Vagina (tissue), 2 donors: Measurements from ENCODE around the gene FOXA2. TPM values are rescaled to one million over a fixed set of nuclear protein-coding genes. Genes with fewer than 3 reads are reported as not detected.

ENCODE experiments used
- DNase-seq, 2 donors: peaks; one replicate each; pipeline ENCODE4 v3.0.0-alpha.2; 2017; ENCODE audit errors: extremely low spot score in 2 of 2
- H3K27ac ChIP-seq: fragments of 200-600 bp; sonication (generic); one replicate; pipeline ENCODE4 v1.5.1; 2019
- H3K27me3 ChIP-seq: fragments of 200-600 bp; sonication (generic); one replicate; pipeline ENCODE4 v1.5.1; 2019
- H3K36me3 ChIP-seq, 2 donors: fragments of 200-600 bp; sonication (generic); one replicate each; pipeline ENCODE4 v1.5.1; 2017 to 2019
- H3K4me1 ChIP-seq: fragments of 200-600 bp; sonication (generic); one replicate; pipeline ENCODE4 v1.5.1; 2019
- H3K4me3 ChIP-seq, 2 donors: fragments of 200-600 bp; sonication (generic); 1 replicate in 1 of 2; 2 replicates in 1 of 2; pipeline ENCODE4 v1.5.1; 2016 to 2019
- H3K9me3 ChIP-seq: fragments of 200-600 bp; sonication (generic); one replicate; pipeline ENCODE4 v1.5.1; 2019
- CTCF ChIP-seq, 3 experiments: fragments of 450-650 bp in 2 of 3; fragments of 200-600 bp in 1 of 3; sonication (generic) in 1 of 3; IDR thresholded peaks; one replicate each; pipeline ENCODE4 v1.5.1; 2017 to 2019; ENCODE audit warnings: antibody characterized with exemption in 3 of 3, mild to moderate bottlenecking in 2 of 3, moderate library complexity in 2 of 3
- POLR2A ChIP-seq, 2 donors: fragments of 450-650 bp; IDR thresholded peaks; one replicate each; pipeline ENCODE4 v1.6.1; 2017; ENCODE audit warnings: antibody characterized with exemption in 2 of 2, mild to moderate bottlenecking in 2 of 2, moderate library complexity in 2 of 2
- POLR2AphosphoS5 ChIP-seq, 2 donors: sonication (generic); formaldehyde crosslinking; IDR thresholded peaks; one replicate each; pipeline ENCODE4 v1.9.0; 2017; ENCODE audit warnings: antibody characterized with exemption in 2 of 2, mild to moderate bottlenecking in 2 of 2, low read depth in 1 of 2; ENCODE audit not compliant: insufficient read depth in 1 of 2
- intact Hi-C: fragments of 100-400 bp; cut with DNase I; formaldehyde crosslinking; loops from one replicate; pipeline ENCODE4 v1.15.1; 2023
- total RNA-seq: library from RNA; depleted of rRNA; stranded (reverse); fragments of >200 nt; gene quantifications from one replicate; pipeline ENCODE4 v1.2.3, GENCODE V29; 2016

The FOXA2 gene
- total RNA-seq, 1 donor from 2014 or later, result not detected

DNA sequence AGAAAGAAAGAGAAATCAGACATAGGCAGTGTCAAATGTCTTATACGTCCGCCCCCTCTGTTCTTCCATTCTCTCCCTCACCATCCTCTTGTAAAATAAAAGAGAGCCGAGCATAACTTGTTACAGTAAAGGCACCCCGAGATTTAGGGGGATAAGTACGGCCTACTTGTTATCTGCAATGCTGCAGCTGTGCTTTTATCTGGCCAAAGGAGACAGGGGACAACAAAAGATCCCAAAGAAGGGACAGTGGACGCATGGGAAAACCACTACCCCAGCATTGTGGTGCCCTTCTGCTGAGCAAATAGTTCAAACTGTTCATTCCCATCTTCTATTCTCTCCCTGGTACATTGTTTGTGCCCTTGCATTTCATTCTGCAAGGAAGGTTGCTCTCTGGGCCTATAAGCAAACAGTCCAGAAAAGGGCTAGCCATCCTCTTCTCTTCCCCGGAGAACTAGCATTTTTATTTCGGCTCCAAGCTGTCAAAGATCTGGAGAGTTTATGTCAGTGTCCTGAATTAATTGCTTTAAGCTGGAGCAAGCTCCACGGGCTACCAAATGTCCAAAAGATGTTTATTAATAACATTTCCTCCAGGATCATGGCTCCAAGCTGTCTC, 22.3 kb downstream of the FOXA2 start:
- no peak for DNase-seq
- Histone ChIP-seq H3K27me3 (no peaks in the 10 kb centered on the region), H3K9me3 (no peaks in the 10 kb centered on the region), H3K4me1 (no peaks in the 10 kb centered on the region), H3K27ac (no peak overlapping the region), H3K36me3 (no peaks in the 10 kb centered on the region), H3K4me3 (no peak overlapping the region)
- intact Hi-C loops, result no loop called here
- TF ChIP-seq POLR2A (IDR thresholded peaks at IDR 0.05), result no peak
- no peak for TF ChIP-seq CTCF (IDR thresholded peaks at IDR 0.05)
- TF ChIP-seq POLR2AphosphoS5 (IDR thresholded peaks at IDR 0.05; ENCODE audit: insufficient read depth in 1 of 2, low read depth in 1 of 2), result no peak

DNA sequence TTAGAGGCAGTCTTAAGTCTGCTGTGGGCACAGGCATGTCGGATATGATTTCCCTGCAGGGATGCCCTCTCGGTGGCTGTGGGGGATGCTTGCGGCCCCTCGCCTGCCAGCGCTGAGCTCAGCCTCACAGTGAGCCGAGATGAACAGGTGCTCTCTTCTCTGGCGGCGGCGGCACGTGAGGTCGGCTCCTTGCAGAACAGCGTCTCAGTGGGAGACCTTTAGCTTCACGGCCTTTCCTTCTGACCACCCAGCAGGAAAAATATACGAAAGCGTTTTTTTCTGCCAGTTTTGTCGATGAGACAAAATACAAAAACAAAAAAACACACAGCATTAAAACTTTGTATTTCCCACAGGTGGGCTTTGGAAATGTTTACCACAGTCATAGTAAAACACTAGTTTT, 23.6 kb downstream of the FOXA2 start:
- Histone ChIP-seq H3K27ac (no peak overlapping the region), H3K9me3 (no peaks in the 10 kb centered on the region), H3K27me3 (no peaks in the 10 kb centered on the region), H3K36me3 (no peaks in the 10 kb centered on the region), H3K4me1 (no peaks in the 10 kb centered on the region), H3K4me3 (no peak overlapping the region)
- TF ChIP-seq POLR2A (IDR thresholded peaks at IDR 0.05), result no peak
- TF ChIP-seq POLR2AphosphoS5 (IDR thresholded peaks at IDR 0.05; ENCODE audit: insufficient read depth in 1 of 2, low read depth in 1 of 2), result no peak
- TF ChIP-seq CTCF (IDR thresholded peaks at IDR 0.05), result no peak
- no peak for DNase-seq
- intact Hi-C loops, result no loop called here

DNA sequence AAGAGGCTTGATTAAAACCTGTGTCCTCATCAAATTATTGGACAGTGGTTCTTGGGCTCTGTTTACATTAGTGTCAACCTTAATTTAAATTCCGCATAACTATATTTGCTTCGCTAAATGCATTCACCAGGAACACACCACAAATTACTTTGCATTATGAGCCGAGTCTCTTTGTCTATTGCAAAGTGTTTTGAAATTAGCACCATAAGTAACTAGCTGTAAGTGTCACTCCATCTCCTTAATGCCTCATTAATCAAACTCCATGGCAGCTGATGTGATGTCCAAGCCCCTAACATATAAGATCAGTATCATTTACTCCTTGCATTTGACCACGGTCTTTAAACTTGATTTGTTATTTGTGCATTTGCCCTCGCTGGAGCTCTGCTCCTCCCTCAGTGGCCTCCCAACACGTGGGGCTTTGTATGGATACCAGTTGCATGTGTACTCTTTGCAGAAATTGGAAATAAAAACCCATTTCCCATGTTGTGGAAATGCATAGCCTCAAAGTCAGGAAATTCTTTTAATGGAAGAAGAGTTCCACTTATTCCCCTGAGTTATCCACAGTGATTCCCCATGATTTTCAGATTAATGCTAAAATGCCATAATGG, 24.6 kb downstream of the FOXA2 start:
- H3K9me3 ChIP-seq, result no peaks in the 10 kb centered on the region
- no peak overlapping the region for H3K4me3 ChIP-seq
- no peaks in the 10 kb centered on the region for H3K36me3 ChIP-seq
- no peak for TF ChIP-seq CTCF (IDR thresholded peaks at IDR 0.05)
- no peak for TF ChIP-seq POLR2A (IDR thresholded peaks at IDR 0.05)
- no peak for TF ChIP-seq POLR2AphosphoS5 (IDR thresholded peaks at IDR 0.05; ENCODE audit: insufficient read depth in 1 of 2, low read depth in 1 of 2)
- no peak overlapping the region for H3K27ac ChIP-seq
- H3K27me3 ChIP-seq, result no peaks in the 10 kb centered on the region
- no peak for DNase-seq
- no peaks in the 10 kb centered on the region for H3K4me1 ChIP-seq
- intact Hi-C loops, result no loop called here

GRCh38 chr20:22557403-22558276, 26.7 kb downstream of the FOXA2 start:
- Histone ChIP-seq H3K27me3 (no peaks in the 10 kb centered on the region), H3K36me3 (no peaks in the 10 kb centered on the region), H3K4me1 (no peaks in the 10 kb centered on the region), H3K27ac (no peak overlapping the region), H3K9me3 (no peaks in the 10 kb centered on the region), H3K4me3 (no peak overlapping the region)
- TF ChIP-seq POLR2AphosphoS5 (IDR thresholded peaks at IDR 0.05; ENCODE audit: insufficient read depth in 1 of 2, low read depth in 1 of 2), result no peak
- no peak for TF ChIP-seq CTCF (IDR thresholded peaks at IDR 0.05)
- TF ChIP-seq POLR2A (IDR thresholded peaks at IDR 0.05), result no peak
- DNase-seq, result no peak
- intact Hi-C loops, result no loop called here
